Psoas muscle (tissue), 8 donors: ENCODE data around the gene SLCO3A1. TPM values are rescaled to one million over a fixed set of nuclear protein-coding genes. Genes with fewer than 3 reads are reported as not detected.

Experiments
- ATAC-seq, 4 donors: fragments of 200-7000 bp; cut with Tn5 transposase; one replicate each; pipeline ENCODE4 v1.9.1; 2020; ENCODE audit warnings: moderate library complexity in 3 of 4, mild to moderate bottlenecking in 2 of 4
- DNase-seq, 2 donors: peaks; one replicate each; pipeline ENCODE4 v3.0.0-alpha.2; 2020
- H3K27ac ChIP-seq: fragments of 200-600 bp; one replicate; pipeline ENCODE4 v1.8.0; 2022
- H3K27me3 ChIP-seq, 3 donors: fragments of 200-600 bp in 1 of 3; one replicate each; pipeline versions ENCODE4 v1.6.1 to v1.8.0; 2013 to 2022; ENCODE audit warnings: low read length in 2 of 3, mild to moderate bottlenecking in 2 of 3, moderate library complexity in 1 of 3; ENCODE audit not compliant: insufficient read depth in 3 of 3
- H3K36me3 ChIP-seq, 2 donors: fragments of 200-600 bp in 1 of 2; one replicate each; pipeline versions ENCODE4 v1.6.1 to v1.8.0; 2013 to 2022; ENCODE audit warnings: low read depth in 1 of 2, mild to moderate bottlenecking in 1 of 2, moderate library complexity in 1 of 2; ENCODE audit not compliant: insufficient read depth in 1 of 2
- H3K4me1 ChIP-seq: fragments of 200-600 bp; one replicate; pipeline ENCODE4 v1.8.0; 2022
- H3K4me3 ChIP-seq: fragments of 200-600 bp; one replicate; pipeline ENCODE4 v1.8.0; 2022; ENCODE audit warnings: mild to moderate bottlenecking
- H3K9me3 ChIP-seq: fragments of 200-600 bp; one replicate; pipeline ENCODE4 v1.8.0; 2022
- CTCF ChIP-seq: fragments of 200-600 bp; IDR thresholded peaks from one replicate; pipeline ENCODE4 v1.8.0; 2022; ENCODE audit warnings: antibody characterized with exemption
- WGBS, 3 donors: extraction: QIAGEN DNeasy Blood & Tissue Kit; methylation state at CpG; one replicate each; pipeline versions ENCODE4 v1.1.6 to v1.1.7; 2013; 5-methylcytosine and 5-hydroxymethylcytosine counted together
- intact Hi-C, 2 donors: fragments of 100-400 bp; cut with DNase I; formaldehyde crosslinking; loops; one replicate each; pipeline versions ENCODE4 v1.11.0 to v1.14.2; 2022
- polyA plus RNA-seq, 3 donors: library from polyadenylated mRNA; stranded (reverse); fragments of 200-250 nt; gene quantifications; one replicate each; pipeline ENCODE4 v1.2.3, GENCODE V29; 2013
- total RNA-seq, 4 donors: library from RNA; stranded (reverse); fragmentation: NEBNext Ultra II Directional in 2 of 4; extraction: Animal tissue kit (Norgen Biotek cat#: 25700) in 2 of 4; gene quantifications; one replicate each; pipeline versions ENCODE4 v1.2.1 to v1.2.4, GENCODE V29; 2021 to 2023
- donor health status: healthy with polysubstance abuse.
- donor health status: DM: no; HTN: no; CAD: no; lungs with moderate emphysema.
- donor health status: Bipolar disorder and iron deficiency.
- donor health status: healthy.
- donor health status: DM: yes; HTN: yes; CAD: no.
- donor health status: DM: no; HTN: no; CAD: no.
- donor health status: DM: no; HTN: no; CAD: no.
- donor health status: DM: yes; HTN: yes; CAD: no.

Gene SLCO3A1
- total and polyA plus RNA-seq, 7 donors = 3.5 to 10.3 (median 9.4) TPM

GRCh38 chr15:92117261-92117731, 263.8 kb downstream of the SLCO3A1 start:
- DNase-seq (no peak), ATAC-seq (peak in 1 of 4 donors; percentile 61)
- Histone ChIP-seq H3K4me1 (peaks cover 19% of the 10 kb centered on the region), H3K36me3 (peaks cover 0 to 4% of the 10 kb centered on the region in 2 donors), H3K4me3 (no peak overlapping the region), H3K9me3 (no peaks in the 10 kb centered on the region), H3K27ac (no peak overlapping the region), H3K27me3 (no peaks in the 10 kb centered on the region)
- WGBS, 3 donors = 23 to 29% (median 25%) methylated on average over 11 of the region's 11 CpGs
- intact Hi-C loops = no loop called here
- no peak for TF ChIP-seq CTCF

- intact Hi-C loops = no loop called here
- ATAC-seq (no peak), DNase-seq (no peak)
- Histone ChIP-seq H3K4me1 (peaks cover 19% of the 10 kb centered on the region), H3K27me3 (no peaks in the 10 kb centered on the region), H3K27ac (no peak overlapping the region), H3K4me3 (no peak overlapping the region), H3K36me3 (peaks cover 0 to 4% of the 10 kb centered on the region in 2 donors), H3K9me3 (no peaks in the 10 kb centered on the region)
- TF ChIP-seq CTCF = no peak
- 55 to 60% (median 58%) methylated on average over 6 of the region's 6 CpGs for WGBS, 3 donors
Measured at GRCh38 chr15:92118162-92118935, 264.8 kb downstream of the SLCO3A1 start.

GRCh38 chr15:92118936-92119325, 265.4 kb downstream of the SLCO3A1 start:
- TF ChIP-seq CTCF = no peak
- H3K36me3 ChIP-seq = peaks cover 0 to 4% of the 10 kb centered on the region in 2 donors
- DNase-seq = no peak
- whole genome bisulfite sequencing, 3 donors = 65 to 68% (median 66%) methylated on average over 3 of the region's 3 CpGs
- H3K27ac ChIP-seq = no peak overlapping the region
- no peak for ATAC-seq
- no peaks in the 10 kb centered on the region for H3K9me3 ChIP-seq
- no peak overlapping the region for H3K4me3 ChIP-seq
- H3K4me1 ChIP-seq = peaks cover 19% of the 10 kb centered on the region
- no peaks in the 10 kb centered on the region for H3K27me3 ChIP-seq
- intact Hi-C loops = no loop called here

GRCh38 chr15:92120094-92120795, 266.7 kb downstream of the SLCO3A1 start:
- peaks cover 0 to 4% of the 10 kb centered on the region in 2 donors for H3K36me3 ChIP-seq
- H3K9me3 ChIP-seq = no peaks in the 10 kb centered on the region
- ATAC-seq (no peak), DNase-seq (no peak)
- H3K4me3 ChIP-seq = no peak overlapping the region
- 75 to 87% (median 75%) methylated on average over 6 of the region's 6 CpGs for WGBS, 3 donors
- no peaks in the 10 kb centered on the region for H3K27me3 ChIP-seq
- intact Hi-C loops = no loop called here
- H3K27ac ChIP-seq = no peak overlapping the region
- no peak for TF ChIP-seq CTCF
- peaks cover 19% of the 10 kb centered on the region for H3K4me1 ChIP-seq
